22Rv1 (cell line): ENCODE data around the gene ZFYVE28.

Source experiments
- ZFX ChIP-seq: fragments of 450-650 bp; IDR thresholded peaks from 2 replicates; pipeline ENCODE4 v1.6.1; 2017; ENCODE audit warnings: antibody characterized with exemption, borderline replicate concordance
- TF ChIP-seq, protein P1 (sequence below): fragments of 450-650 bp; IDR thresholded peaks from 2 replicates; pipeline ENCODE4 v1.5.1; 2017; ENCODE audit warnings: mild to moderate bottlenecking

GRCh38 chr4:2443061-2443730 lies 24.8 kb upstream of the ZFYVE28 start:
- TF ChIP-seq, protein P1, sequence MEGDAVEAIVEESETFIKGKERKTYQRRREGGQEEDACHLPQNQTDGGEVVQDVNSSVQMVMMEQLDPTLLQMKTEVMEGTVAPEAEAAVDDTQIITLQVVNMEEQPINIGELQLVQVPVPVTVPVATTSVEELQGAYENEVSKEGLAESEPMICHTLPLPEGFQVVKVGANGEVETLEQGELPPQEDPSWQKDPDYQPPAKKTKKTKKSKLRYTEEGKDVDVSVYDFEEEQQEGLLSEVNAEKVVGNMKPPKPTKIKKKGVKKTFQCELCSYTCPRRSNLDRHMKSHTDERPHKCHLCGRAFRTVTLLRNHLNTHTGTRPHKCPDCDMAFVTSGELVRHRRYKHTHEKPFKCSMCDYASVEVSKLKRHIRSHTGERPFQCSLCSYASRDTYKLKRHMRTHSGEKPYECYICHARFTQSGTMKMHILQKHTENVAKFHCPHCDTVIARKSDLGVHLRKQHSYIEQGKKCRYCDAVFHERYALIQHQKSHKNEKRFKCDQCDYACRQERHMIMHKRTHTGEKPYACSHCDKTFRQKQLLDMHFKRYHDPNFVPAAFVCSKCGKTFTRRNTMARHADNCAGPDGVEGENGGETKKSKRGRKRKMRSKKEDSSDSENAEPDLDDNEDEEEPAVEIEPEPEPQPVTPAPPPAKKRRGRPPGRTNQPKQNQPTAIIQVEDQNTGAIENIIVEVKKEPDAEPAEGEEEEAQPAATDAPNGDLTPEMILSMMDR: no peak
- no peak for TF ChIP-seq ZFX
